Panc1 (cell line): ENCODE data around the gene FAR1. TPM values are rescaled to one million over a fixed set of nuclear protein-coding genes. Genes with fewer than 3 reads are reported as not detected.

Experiments used
- ATAC-seq: fragments of 200-7000 bp; cut with Tn5 transposase; 2 replicates; pipeline ENCODE4 v1.9.1; 2020; ENCODE audit warnings: mild to moderate bottlenecking, moderate library complexity
- BruUV-seq: library from RNA; stranded (reverse); fragments of 400-500 nt; replicated peaks from 2 replicates; lab custom pipeline; 2021; lab: Mats Ljungman, UMichigan
- CTCF ChIA-PET: fragments of 300-600 bp; sonication (Branson Sonifier 250); formaldehyde crosslinking; loops from one replicate; lab custom pipeline; 2022; ENCODE audit warnings: antibody characterized with exemption; lab: Charles Lee
- POLR2A ChIA-PET: fragments of 300-600 bp; sonication (Branson Sonifier 250); formaldehyde crosslinking; loops from one replicate; lab custom pipeline; 2022; ENCODE audit warnings: antibody characterized with exemption; lab: Charles Lee
- DNase-seq: peaks from one replicate; pipeline ENCODE4 v3.0.0-alpha.2; 2010; ENCODE audit warnings: low read depth, low spot score
- H3K27ac ChIP-seq: 2 replicates; pipeline ENCODE4 v1.5.1; 2011; ENCODE audit warnings: mild to moderate bottlenecking, low read length, inconsistent platforms
- H3K27me3 ChIP-seq: fragments of 200-500 bp; sonication (Bioruptor generic); 2 replicates; pipeline ENCODE4 v1.6.0; 2014; ENCODE audit warnings: low read length, inconsistent platforms; ENCODE audit not compliant: control insufficient read depth, insufficient read depth
- H3K36me3 ChIP-seq: fragments of 200-500 bp; sonication (Bioruptor generic); 2 replicates; pipeline ENCODE4 v1.5.1; 2014; ENCODE audit warnings: inconsistent platforms, mild to moderate bottlenecking, low read length, moderate library complexity; ENCODE audit not compliant: control insufficient read depth, insufficient read depth
- H3K4me1 ChIP-seq: 2 replicates; pipeline ENCODE4 v1.5.1; 2011; ENCODE audit warnings: inconsistent platforms, mild to moderate bottlenecking, low read length, moderate library complexity; ENCODE audit not compliant: control insufficient read depth, insufficient read depth
- H3K4me3 ChIP-seq, 2 experiments: 2 replicates each; pipeline ENCODE4 v1.5.1; 2011 to 2012; ENCODE audit warnings: low read depth in 2 of 2, low read length in 2 of 2, mild to moderate bottlenecking in 2 of 2, inconsistent platforms in 1 of 2, moderate library complexity in 1 of 2
- H3K9me3 ChIP-seq: fragments of 200-500 bp; sonication (Bioruptor generic); 2 replicates; pipeline ENCODE4 v1.5.1; 2014; ENCODE audit warnings: low read depth, mild to moderate bottlenecking, inconsistent platforms, low read length, moderate library complexity; ENCODE audit not compliant: control insufficient read depth, insufficient read depth
- CTCF ChIP-seq: fragments of 450-650 bp; IDR thresholded peaks from 2 replicates; pipeline ENCODE4 v1.5.1; 2017; ENCODE audit warnings: mild to moderate bottlenecking
- POLR2AphosphoS5 ChIP-seq: IDR thresholded peaks from 2 replicates; pipeline ENCODE4 v1.6.1; 2012; ENCODE audit warnings: mild to moderate bottlenecking, low read depth, low read length, moderate library complexity
- REST ChIP-seq, 2 experiments: IDR thresholded peaks; 2 replicates each; pipeline ENCODE4 v1.6.1; 2011 to 2012; ENCODE audit warnings: low read depth in 2 of 2, control low read depth in 1 of 2, low read length in 1 of 2, mild to moderate bottlenecking in 1 of 2, moderate library complexity in 1 of 2; ENCODE audit not compliant: insufficient read depth in 1 of 2
- SIN3A ChIP-seq: IDR thresholded peaks from 2 replicates; pipeline ENCODE4 v1.6.1; 2012; ENCODE audit warnings: low read depth, mild to moderate bottlenecking, low read length, moderate library complexity, borderline replicate concordance; ENCODE audit not compliant: insufficient read depth
- TCF7L2 ChIP-seq: IDR thresholded peaks from 2 replicates; pipeline ENCODE4 v1.6.1; 2011; ENCODE audit warnings: mild to moderate bottlenecking, low read depth, low read length, inconsistent platforms
- in situ Hi-C: cut with HindIII; loops from 2 replicates; pipeline ENCODE4 v1.10.0; 2016; ENCODE audit warnings: low sequenced_read_pairs, low pct_unique_long_range_greater_than_20kb
- intact Hi-C: fragments of 100-400 bp; cut with micrococcal nuclease; formaldehyde crosslinking; loops from one replicate; pipeline ENCODE4 v1.10.0; 2022; ENCODE audit not compliant: unreplicated experiment
- total RNA-seq: library from RNA; stranded (reverse); gene quantifications from one replicate; pipeline ENCODE4 v1.2.1, GENCODE V29; 2021; ENCODE audit not compliant: unreplicated experiment

Gene FAR1
- total RNA-seq, 1 experiment from 2014 or later = 60.4 TPM

GRCh38 chr11:13761716-13762115 lies 93.2 kb downstream of the FAR1 start:
- DNase-seq (no peak), ATAC-seq (no peak)
- BruUV-seq = no TSS peak
- no peaks in the 10 kb centered on the region for H3K36me3 ChIP-seq
- POLR2A ChIA-PET = no interaction called here
- no peak overlapping the region for H3K27ac ChIP-seq
- H3K27me3 ChIP-seq = no peaks in the 10 kb centered on the region; the same call in 1 of the 2 replicates
- H3K4me3 ChIP-seq = no peak overlapping the region
- TF ChIP-seq CTCF (no peak), REST (IDR thresholded peaks at IDR 0.05; ENCODE audit: insufficient read depth in 1 of 2, low read depth in 2 of 2, low read length in 1 of 2) (no peak), SIN3A (no peak), TCF7L2 (no peak), POLR2AphosphoS5 (no peak)
- H3K4me1 ChIP-seq = no peaks in the 10 kb centered on the region
- in situ Hi-C loops = no loop called here
- intact Hi-C loops = no loop called here
- H3K9me3 ChIP-seq = no peaks in the 10 kb centered on the region
- CTCF ChIA-PET = interaction anchor here (0.6 kb wide), 1 partner anchor 693 kb away, joined by 5 read pairs; no protein-coding TSS in a partner anchor

- TF ChIP-seq REST (IDR thresholded peaks at IDR 0.05; ENCODE audit: insufficient read depth in 1 of 2, low read depth in 2 of 2, low read length in 1 of 2) (no peak), SIN3A (no peak), TCF7L2 (no peak), CTCF (no peak), POLR2AphosphoS5 (no peak)
- ATAC-seq = no peak
- ChIA-PET CTCF (no interaction called here), POLR2A (no interaction called here)
- Histone ChIP-seq H3K27ac (no peak overlapping the region), H3K9me3 (no peaks in the 10 kb centered on the region), H3K4me1 (no peaks in the 10 kb centered on the region), H3K27me3 (no peaks in the 10 kb centered on the region; the same call in 1 of the 2 replicates), H3K36me3 (no peaks in the 10 kb centered on the region), H3K4me3 (no peak overlapping the region)
- no TSS peak for BruUV-seq
- intact Hi-C loops (no loop called here), in situ Hi-C loops (no loop called here)
- DNase-seq = no peak
Observed at GRCh38 chr11:13762718-13763117, 94.2 kb downstream of the FAR1 start.
